Lung (tissue), 12 donors: ENCODE results near the gene NAALADL2. TPM values are rescaled to one million over a fixed set of nuclear protein-coding genes. Genes with fewer than 3 reads are reported as not detected.

Experiments
- ATAC-seq: fragments of 200-7000 bp; cut with Tn5 transposase; one replicate; pipeline ENCODE4 v1.9.1; 2020; ENCODE audit warnings: moderate number of reproducible peaks; ENCODE audit not compliant: insufficient read depth, low FRiP score
- DNase-seq, 3 donors: peaks; one replicate each; pipeline ENCODE4 v3.0.0-alpha.2; 2013 to 2017
- H3K27ac ChIP-seq, 2 donors: one replicate each; pipeline ENCODE4 v1.5.1; 2013; ENCODE audit warnings: mild to moderate bottlenecking in 2 of 2, moderate library complexity in 2 of 2, control low read depth in 1 of 2, inconsistent platforms in 1 of 2, low read depth in 1 of 2, low read length in 1 of 2
- H3K27me3 ChIP-seq, 3 donors: one replicate each; pipeline ENCODE4 v1.5.1; 2013; ENCODE audit warnings: low read length in 2 of 3; ENCODE audit not compliant: control insufficient read depth in 3 of 3, insufficient read depth in 3 of 3
- H3K36me3 ChIP-seq, 4 donors: one replicate each; pipeline ENCODE4 v1.5.1; 2013; ENCODE audit warnings: low read length in 4 of 4, mild to moderate bottlenecking in 1 of 4, moderate library complexity in 1 of 4; ENCODE audit not compliant: control insufficient read depth in 4 of 4, insufficient read depth in 4 of 4
- H3K4me1 ChIP-seq, 5 donors: one replicate each; pipeline ENCODE4 v1.5.1; 2013; ENCODE audit warnings: low read length in 5 of 5, mild to moderate bottlenecking in 2 of 5, moderate library complexity in 1 of 5; ENCODE audit not compliant: control insufficient read depth in 5 of 5, insufficient read depth in 5 of 5
- H3K4me3 ChIP-seq: one replicate; pipeline ENCODE4 v1.5.1; 2013; ENCODE audit warnings: mild to moderate bottlenecking, control low read depth, moderate library complexity
- H3K9ac ChIP-seq, 2 donors: one replicate each; pipeline ENCODE4 v1.5.1; 2013; ENCODE audit warnings: low read length in 2 of 2, control low read depth in 1 of 2; ENCODE audit not compliant: insufficient read depth in 1 of 2
- H3K9me3 ChIP-seq, 4 donors: one replicate each; pipeline ENCODE4 v1.5.1; 2013; ENCODE audit warnings: low read length in 3 of 4, mild to moderate bottlenecking in 1 of 4, moderate library complexity in 1 of 4; ENCODE audit not compliant: control insufficient read depth in 4 of 4, insufficient read depth in 3 of 4
- WGBS, 2 donors: extraction: QIAGEN DNeasy Blood & Tissue Kit; methylation state at CpG; one replicate each; pipeline ENCODE4 v1.1.7; 2013; 5-methylcytosine and 5-hydroxymethylcytosine counted together
- polyA plus RNA-seq, 2 donors: library from polyadenylated mRNA; stranded (reverse); fragments of 200-250 nt; gene quantifications; one replicate each; pipeline ENCODE4 v1.2.1, GENCODE V29; 2013
- total RNA-seq, 2 donors: library from RNA; depleted of rRNA in 1 of 2; stranded (reverse); fragments of >200 nt in 1 of 2; gene quantifications; one replicate each; pipeline ENCODE4 v1.2.1, GENCODE V29; 2014 to 2021
- TF ChIP-seq, protein P1 (sequence below): IDR thresholded peaks from 2 replicates; pipeline ENCODE4 v1.5.1; 2012; ENCODE audit warnings: mild to moderate bottlenecking; ENCODE audit errors: control extremely low read depth, extremely low read depth
- donor health status: control.
- donor health status: control.
- donor health status: Bipolar disorder and iron deficiency.
- donor health status: healthy.
- donor health status: DM: yes; HTN: yes; CAD: no.

Gene NAALADL2
- total and polyA plus RNA-seq, 4 donors = 0.49 to 46.7 (median 4.7) TPM

DNA sequence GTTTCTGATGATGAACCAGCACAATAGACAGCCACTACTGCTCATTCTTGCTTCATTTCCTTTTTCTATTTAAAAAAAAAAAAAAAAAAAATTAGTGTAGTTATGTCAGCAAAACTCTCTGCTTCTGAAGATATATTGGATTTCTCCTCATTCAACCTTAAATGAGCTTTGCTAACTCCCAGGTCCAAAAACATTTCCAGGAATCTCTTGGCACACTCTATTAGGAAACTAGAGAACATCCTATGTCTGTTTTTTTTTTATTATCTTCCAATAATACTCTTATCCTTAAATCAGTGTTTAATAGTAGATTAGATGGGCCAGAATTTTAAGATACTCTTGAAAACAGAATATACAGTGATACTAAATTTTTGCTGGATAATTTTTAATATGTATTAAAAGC is 398.0 kb downstream of the NAALADL2 start:
- Histone ChIP-seq H3K36me3 (no peaks in the 10 kb centered on the region), H3K4me3 (no peak overlapping the region), H3K9me3 (no peaks in the 10 kb centered on the region), H3K9ac (no peak overlapping the region), H3K27me3 (no peaks in the 10 kb centered on the region), H3K27ac (no peak overlapping the region), H3K4me1 (peaks cover 0 to 3% (median 0%) of the 10 kb centered on the region in 5 donors)
- TF ChIP-seq, protein P1, sequence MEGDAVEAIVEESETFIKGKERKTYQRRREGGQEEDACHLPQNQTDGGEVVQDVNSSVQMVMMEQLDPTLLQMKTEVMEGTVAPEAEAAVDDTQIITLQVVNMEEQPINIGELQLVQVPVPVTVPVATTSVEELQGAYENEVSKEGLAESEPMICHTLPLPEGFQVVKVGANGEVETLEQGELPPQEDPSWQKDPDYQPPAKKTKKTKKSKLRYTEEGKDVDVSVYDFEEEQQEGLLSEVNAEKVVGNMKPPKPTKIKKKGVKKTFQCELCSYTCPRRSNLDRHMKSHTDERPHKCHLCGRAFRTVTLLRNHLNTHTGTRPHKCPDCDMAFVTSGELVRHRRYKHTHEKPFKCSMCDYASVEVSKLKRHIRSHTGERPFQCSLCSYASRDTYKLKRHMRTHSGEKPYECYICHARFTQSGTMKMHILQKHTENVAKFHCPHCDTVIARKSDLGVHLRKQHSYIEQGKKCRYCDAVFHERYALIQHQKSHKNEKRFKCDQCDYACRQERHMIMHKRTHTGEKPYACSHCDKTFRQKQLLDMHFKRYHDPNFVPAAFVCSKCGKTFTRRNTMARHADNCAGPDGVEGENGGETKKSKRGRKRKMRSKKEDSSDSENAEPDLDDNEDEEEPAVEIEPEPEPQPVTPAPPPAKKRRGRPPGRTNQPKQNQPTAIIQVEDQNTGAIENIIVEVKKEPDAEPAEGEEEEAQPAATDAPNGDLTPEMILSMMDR = no peak
- DNase-seq (peak in 1 of 3 donors; percentile 38), ATAC-seq (no peak)

DNA sequence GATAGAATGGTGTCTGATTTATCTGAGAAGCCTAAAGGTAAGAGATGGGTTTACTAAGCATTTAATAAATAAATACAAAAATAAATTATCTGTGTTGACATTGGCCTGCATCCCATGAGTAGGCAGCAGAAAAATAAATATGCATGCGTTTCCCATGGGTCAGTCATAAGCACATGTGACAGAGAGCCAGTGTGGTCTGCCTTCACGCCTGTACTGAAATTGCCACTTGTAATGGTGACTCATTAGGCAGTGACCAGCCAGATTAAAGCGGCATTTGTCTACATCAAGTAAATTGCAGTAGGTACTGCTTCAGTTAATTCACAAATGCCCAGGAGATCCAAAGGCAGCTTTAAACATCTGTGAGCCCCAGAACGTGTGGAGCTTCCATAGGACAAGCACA is 399.6 kb downstream of the NAALADL2 start:
- Histone ChIP-seq H3K4me3 (no peak overlapping the region), H3K9me3 (no peaks in the 10 kb centered on the region), H3K27me3 (no peaks in the 10 kb centered on the region), H3K36me3 (no peaks in the 10 kb centered on the region), H3K4me1 (peaks cover 0 to 3% (median 0%) of the 10 kb centered on the region in 5 donors), H3K9ac (no peak overlapping the region), H3K27ac (no peak overlapping the region)
- TF ChIP-seq, protein P1 = no peak
- 85 to 86% methylated on average over 4 of the region's 4 CpGs for whole genome bisulfite sequencing, 2 donors
- no peak for ATAC-seq
- DNase-seq = no peak

DNA sequence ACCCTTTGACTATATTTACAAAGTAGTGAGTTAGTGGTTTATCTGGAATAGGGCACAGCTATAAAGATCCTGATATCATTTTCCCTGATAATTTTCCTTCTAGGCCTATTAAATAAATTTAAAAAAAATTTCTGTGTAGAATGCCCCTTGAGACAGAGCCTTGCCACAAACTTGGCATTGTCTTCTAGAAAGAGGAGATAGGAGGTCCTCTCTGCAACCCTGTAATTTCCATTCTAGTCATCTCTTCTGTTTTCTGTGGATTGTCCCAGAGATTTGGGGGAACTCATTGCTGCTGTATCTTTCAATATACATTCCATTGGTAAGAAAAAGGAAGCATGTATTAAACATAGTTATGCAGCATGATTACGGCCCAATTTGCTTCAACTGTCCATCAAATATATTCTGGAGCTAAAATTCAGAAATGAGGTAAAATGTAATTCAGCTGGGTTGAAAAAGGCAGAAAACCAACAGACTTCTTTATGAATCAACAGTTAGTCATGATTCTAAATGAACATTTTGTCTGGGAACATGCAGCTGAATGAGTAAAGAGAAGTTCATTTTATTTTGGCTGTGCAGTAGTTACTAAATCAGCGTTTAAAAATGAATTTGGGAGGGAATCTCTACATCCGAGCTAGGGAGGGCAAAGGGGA is 401.1 kb downstream of the NAALADL2 start:
- no peaks in the 10 kb centered on the region for H3K9me3 ChIP-seq
- no peak overlapping the region for H3K27ac ChIP-seq
- no peaks in the 10 kb centered on the region for H3K36me3 ChIP-seq
- 79 to 89% methylated on average over 3 of the region's 3 CpGs for WGBS, 2 donors
- no peak overlapping the region for H3K4me3 ChIP-seq
- DNase-seq (no peak), ATAC-seq (no peak)
- no peak overlapping the region for H3K9ac ChIP-seq
- H3K27me3 ChIP-seq = no peaks in the 10 kb centered on the region
- TF ChIP-seq, protein P1 = no peak
- peaks cover 0 to 3% (median 0%) of the 10 kb centered on the region in 5 donors for H3K4me1 ChIP-seq

DNA sequence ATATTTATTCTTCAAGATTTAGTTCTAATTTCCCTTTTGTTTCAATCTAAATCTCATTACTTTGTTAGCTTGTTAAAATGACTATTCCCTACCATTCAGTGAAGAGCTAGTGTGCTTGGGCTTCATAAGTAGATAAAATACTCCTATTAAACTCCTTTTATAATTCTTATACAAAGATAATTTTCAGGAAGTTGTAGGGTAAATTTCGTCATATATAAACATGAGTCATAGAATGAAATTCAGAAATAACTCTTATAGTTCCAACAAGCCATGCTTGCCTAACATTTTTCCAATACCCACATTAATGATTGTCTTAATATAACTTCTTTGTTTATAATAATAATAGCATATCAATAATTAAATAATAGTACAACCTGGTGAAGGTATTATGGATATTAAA is 407.3 kb downstream of the NAALADL2 start:
- Histone ChIP-seq H3K9me3 (no peaks in the 10 kb centered on the region), H3K36me3 (no peaks in the 10 kb centered on the region), H3K27ac (no peak overlapping the region), H3K4me3 (no peak overlapping the region), H3K4me1 (peaks cover 0 to 6% (median 0%) of the 10 kb centered on the region in 5 donors), H3K27me3 (no peaks in the 10 kb centered on the region), H3K9ac (no peak overlapping the region)
- ATAC-seq (no peak), DNase-seq (no peak)
- 40 to 41% methylated on average over 1 of the region's 1 CpG for WGBS, 2 donors
- TF ChIP-seq, protein P1 = no peak
